GM12872 (cell line): ENCODE measurements around the gene MAP1B.

Experiments used
- TF ChIP-seq, protein P1 (sequence below): IDR thresholded peaks from 3 replicates; pipeline ENCODE4 v1.5.1; 2011; ENCODE audit warnings: low read depth, mild to moderate bottlenecking, low read length, moderate library complexity; ENCODE audit not compliant: insufficient read depth

Gene MAP1B

DNA sequence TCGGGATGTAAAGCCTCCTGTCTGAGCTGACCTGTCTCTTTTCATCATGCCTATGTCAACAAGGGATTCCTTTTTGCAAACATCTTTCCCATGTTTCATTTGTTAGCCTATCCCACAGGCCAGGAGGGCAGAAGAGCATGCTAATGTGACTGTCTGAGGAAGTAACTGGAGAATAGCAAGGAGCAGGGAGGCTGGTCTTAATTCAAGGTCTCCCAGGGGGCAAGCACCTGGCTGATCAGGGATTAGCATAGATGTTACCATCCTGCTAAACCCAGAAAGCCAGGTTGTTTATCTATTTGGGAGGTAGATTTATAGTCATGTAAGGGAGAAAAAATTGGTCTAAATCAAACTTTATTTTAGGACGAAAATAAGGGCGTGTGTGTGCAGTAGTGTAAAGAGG, 36.7 kb upstream of the MAP1B start:
- TF ChIP-seq, protein P1, sequence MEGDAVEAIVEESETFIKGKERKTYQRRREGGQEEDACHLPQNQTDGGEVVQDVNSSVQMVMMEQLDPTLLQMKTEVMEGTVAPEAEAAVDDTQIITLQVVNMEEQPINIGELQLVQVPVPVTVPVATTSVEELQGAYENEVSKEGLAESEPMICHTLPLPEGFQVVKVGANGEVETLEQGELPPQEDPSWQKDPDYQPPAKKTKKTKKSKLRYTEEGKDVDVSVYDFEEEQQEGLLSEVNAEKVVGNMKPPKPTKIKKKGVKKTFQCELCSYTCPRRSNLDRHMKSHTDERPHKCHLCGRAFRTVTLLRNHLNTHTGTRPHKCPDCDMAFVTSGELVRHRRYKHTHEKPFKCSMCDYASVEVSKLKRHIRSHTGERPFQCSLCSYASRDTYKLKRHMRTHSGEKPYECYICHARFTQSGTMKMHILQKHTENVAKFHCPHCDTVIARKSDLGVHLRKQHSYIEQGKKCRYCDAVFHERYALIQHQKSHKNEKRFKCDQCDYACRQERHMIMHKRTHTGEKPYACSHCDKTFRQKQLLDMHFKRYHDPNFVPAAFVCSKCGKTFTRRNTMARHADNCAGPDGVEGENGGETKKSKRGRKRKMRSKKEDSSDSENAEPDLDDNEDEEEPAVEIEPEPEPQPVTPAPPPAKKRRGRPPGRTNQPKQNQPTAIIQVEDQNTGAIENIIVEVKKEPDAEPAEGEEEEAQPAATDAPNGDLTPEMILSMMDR, result no peak

DNA sequence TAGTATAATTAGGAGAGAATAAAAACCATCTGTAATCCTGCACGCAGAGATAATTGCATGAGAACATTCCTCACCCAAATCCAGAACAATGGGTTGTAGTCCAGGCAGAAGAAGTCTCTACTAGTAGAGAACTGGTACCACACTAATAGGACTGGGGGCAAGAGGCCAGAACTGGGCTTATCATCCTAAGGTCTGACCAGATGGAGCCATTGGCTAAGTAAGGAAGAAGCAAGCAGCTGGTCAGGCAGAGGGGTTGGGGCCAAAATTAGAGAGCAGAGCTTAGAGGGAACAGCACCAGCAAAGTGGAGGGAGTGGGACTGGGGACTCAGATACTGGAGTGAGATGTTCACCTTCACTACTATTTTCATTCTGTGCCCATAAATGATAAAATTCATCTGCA, 35.4 kb upstream of the MAP1B start:
- TF ChIP-seq, protein P1, result no peak

DNA sequence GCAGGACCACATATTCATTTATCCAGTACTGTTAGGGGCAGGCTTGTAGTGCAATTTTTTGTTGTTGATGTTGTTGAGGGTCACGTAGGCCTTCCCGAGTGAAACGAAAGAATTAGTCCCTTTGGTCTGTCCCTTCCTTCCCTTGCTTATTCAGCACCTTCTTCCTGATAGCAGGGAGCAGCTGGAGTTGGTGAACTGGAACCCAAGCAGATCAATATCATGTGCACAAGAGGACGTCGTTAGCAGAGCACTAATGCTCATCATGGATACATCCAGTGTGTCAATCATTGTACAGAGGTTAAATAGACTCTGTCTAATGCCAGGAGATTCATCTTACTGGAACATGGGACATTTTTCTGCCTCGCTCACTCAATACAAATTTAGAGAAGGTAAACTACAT, 33.0 kb upstream of the MAP1B start:
- TF ChIP-seq, protein P1, result no peak

DNA sequence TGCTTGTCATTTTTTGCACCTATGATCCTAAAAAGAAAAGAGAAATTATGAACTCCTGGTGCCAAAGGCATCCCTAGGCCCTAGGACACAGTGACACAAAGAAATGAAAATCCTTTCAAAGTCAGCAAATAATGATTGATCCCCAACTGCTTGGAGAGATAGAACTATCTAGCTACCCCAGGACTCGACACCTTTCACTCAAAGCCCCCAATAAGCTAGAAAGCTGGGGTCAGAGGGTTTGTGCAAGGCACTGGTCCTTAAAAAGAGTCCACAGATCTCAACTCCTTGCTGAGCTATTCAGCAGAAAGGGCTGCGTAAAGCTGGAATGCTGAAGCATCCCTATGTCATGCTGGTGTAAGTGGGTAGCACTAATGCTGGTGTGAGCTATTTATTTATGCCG, 31.8 kb upstream of the MAP1B start:
- TF ChIP-seq, protein P1, result no peak

DNA sequence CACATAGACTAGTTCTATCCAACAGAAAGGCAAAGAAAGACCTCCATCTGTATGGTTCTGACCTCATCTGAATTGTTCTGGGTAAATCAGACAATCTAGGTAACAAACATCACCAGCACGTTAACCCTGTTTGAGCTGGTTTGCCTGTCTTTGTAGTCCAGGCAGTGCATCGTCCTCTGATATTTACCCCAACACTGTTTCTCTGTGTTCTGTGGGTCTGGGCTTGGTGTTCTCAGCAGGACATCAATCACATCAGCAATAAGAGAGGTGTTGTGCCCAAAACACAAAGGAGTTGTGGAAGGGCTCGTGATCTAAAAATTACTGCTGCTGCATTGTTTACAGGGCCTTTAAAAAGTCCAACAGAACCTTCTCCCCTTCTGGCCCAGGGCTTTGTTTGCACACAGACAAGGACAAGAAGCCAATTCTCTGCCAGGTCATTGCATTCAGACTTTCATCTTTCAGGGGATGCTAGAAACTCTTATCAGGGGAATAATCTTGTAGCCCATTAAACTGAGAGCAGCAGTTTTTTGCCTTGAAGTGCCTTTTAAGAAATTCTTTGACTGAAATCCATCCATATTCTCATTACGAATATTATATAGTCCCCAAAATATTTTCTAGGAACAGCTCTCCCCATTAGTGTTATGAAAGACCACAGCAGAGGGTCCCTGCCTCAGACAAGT, 30.5 kb upstream of the MAP1B start:
- TF ChIP-seq, protein P1, result no peak

DNA sequence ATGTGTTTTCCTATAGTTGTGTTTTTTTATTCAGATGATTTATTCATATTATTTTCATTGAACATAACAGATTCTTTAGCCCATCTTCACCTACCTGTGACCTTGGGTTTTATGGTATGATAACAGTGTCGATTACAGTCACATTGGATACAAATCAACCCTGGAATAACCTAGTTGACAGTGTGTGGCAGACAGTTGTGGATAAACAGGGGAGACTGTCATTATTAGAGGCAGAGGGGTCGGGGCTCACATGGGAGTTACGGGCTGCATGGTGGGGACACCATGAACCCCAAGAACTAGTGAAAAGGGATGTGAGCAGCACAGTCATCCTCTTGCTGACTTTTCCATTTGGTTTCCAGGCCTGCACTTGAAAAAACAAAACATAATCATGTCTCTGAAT, 29.9 kb upstream of the MAP1B start:
- TF ChIP-seq, protein P1, result no peak

DNA sequence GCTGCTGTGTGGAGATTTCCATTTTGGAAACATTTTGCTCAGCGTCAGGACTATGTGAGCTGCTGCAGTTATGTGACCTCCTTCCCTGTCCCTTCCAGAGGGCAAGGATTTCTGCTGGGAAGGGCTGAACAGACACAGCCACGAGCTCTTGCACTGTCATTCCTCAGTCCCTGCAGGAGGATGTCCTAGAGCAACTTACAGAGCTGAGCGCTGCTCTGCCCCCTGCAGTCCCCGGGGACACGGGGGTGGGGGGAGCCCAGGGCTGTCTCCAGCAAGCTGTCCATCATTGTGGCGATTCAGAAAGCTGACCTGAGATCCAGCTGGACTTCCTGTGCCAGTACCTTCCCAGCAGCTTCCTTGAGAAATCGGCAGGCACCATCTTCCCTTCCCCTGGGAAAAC, 28.0 kb upstream of the MAP1B start:
- TF ChIP-seq, protein P1, result no peak
